OCI-LY3 (cell line): Measurements from ENCODE around the gene C6orf15.

Experiments
- CTCF ChIP-seq: fragments of 200-600, 300-600 bp; sonication (generic); IDR thresholded peaks from 2 replicates; pipeline ENCODE4 v1.5.1; 2014; ENCODE audit warnings: antibody characterized with exemption, low read length, low read depth
- EZH2phosphoT487 ChIP-seq: fragments of 200-600 bp; shearing (Covaris generic); IDR thresholded peaks from 2 replicates; pipeline ENCODE4 v1.6.1; 2018; ENCODE audit warnings: antibody characterized with exemption, mixed run types, low read depth

DNA sequence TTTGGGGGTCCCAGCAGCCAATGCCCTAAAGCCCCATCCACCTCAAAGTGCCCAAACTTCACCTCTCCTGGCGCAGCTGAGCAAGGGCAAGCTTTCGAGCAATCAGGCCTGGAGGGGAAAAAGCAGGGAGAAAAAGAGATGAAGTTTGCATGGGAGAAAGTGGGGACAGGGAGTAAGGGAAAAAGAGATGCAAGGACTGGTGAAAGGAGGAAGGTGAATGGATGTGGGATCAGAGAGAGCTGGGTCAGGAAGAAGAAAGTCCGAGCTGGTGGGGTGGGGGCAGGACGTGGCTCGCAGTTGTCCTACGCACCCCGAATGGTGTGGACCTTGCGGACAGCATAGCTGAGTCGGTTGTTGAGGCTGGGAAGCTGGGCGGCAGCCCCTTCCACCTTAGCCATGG is 33.0 kb upstream of the C6orf15 start:
- TF ChIP-seq CTCF, result no peak
- no peak for TF ChIP-seq EZH2phosphoT487
